Bronchial smooth muscle cell (primary cell): ENCODE results near the gene SGCE. TPM values are rescaled to one million over a fixed set of nuclear protein-coding genes. Genes with fewer than 3 reads are reported as not detected.

Experiments
- total RNA-seq: library from RNA; depleted of rRNA; stranded (reverse); fragments of >200 nt; gene quantifications from 2 replicates; pipeline ENCODE4 v1.2.1, GENCODE V29; 2014

Gene SGCE, protein sequence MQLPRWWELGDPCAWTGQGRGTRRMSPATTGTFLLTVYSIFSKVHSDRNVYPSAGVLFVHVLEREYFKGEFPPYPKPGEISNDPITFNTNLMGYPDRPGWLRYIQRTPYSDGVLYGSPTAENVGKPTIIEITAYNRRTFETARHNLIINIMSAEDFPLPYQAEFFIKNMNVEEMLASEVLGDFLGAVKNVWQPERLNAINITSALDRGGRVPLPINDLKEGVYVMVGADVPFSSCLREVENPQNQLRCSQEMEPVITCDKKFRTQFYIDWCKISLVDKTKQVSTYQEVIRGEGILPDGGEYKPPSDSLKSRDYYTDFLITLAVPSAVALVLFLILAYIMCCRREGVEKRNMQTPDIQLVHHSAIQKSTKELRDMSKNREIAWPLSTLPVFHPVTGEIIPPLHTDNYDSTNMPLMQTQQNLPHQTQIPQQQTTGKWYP
- total RNA-seq, result 68.9 and 97.0 TPM in 2 replicates

DNA sequence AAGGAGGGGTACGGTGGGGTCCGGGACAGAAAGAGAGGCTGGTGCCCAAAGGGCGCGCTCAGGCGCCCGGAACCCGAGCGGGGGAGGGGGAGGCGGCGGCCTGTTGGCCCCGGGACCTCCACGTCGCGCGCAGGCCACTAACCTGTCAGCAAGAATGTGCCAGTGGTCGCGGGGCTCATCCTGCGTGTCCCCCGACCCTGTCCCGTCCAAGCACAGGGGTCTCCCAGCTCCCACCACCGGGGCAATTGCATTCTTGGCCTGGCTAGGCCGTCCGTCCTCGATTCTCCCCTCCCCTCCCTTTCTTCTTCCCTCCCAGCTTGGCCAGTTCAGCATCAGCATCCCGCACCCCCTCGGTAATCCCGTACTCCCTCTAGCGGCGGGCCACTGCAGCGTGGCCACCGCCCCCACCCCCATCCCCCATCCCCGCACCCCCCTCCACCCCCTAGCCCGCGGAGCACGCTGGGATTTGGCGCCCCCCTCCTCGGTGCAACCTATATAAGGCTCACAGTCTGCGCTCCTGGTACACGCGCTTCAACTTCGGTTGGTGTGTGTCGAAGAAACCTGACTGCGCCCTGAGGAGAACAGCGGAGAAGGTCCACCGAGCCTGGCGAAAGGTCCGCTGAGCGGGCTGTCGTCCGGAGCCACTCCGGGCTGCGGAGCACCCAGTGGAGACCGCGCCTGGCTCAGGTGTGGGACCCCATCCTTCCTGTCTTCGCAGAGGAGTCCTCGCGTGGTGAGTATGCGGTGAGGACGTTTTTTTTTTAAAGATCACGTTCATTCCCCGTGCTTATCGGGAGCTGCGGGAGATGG, at the start of gene SGCE:
Gene SGCE (minus strand): TSS at position 286 of the 810 bp plus-strand sequence. CDS start 35 bp downstream, at position 251.

Other genes with a start within 250 kb of the SGCE start
- gene CASD1, start 146.3 kb downstream of the SGCE start, total RNA-seq, result 11.2 and 11.7 TPM in 2 replicates